Inflammatory macrophage treated with lipopolysaccharide for 1 hour (primary cell): Measurements from ENCODE around the gene H1-8.

Experiments
- DNase-seq, 2 donors: peaks; one replicate each; pipeline ENCODE4 v3.0.0-alpha.2; 2020 to 2022

Gene H1-8

GRCh38 chr3:129575233-129575996 is 32.4 kb downstream of the H1-8 start:
- no peak for DNase-seq

DNA sequence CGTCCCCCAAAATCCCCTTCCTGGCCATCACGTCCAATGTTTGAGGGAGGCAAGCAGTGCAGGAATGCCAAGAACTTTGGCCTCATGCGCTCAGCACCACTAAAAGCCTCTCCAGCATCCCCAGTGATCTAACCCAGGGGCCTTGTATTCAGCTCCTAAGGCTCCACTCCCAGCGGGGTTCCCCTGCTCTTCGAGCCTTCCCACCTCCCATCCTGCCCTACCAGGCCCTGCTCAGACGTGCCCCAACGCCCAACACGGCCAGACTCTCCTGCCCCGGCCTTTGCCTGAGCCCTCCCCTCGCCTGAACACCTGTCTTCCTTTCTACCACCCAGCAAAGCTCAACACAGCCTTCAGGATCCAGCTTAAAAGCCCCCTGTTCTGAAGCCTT is 33.0 kb downstream of the H1-8 start:
- no peak for DNase-seq

DNA sequence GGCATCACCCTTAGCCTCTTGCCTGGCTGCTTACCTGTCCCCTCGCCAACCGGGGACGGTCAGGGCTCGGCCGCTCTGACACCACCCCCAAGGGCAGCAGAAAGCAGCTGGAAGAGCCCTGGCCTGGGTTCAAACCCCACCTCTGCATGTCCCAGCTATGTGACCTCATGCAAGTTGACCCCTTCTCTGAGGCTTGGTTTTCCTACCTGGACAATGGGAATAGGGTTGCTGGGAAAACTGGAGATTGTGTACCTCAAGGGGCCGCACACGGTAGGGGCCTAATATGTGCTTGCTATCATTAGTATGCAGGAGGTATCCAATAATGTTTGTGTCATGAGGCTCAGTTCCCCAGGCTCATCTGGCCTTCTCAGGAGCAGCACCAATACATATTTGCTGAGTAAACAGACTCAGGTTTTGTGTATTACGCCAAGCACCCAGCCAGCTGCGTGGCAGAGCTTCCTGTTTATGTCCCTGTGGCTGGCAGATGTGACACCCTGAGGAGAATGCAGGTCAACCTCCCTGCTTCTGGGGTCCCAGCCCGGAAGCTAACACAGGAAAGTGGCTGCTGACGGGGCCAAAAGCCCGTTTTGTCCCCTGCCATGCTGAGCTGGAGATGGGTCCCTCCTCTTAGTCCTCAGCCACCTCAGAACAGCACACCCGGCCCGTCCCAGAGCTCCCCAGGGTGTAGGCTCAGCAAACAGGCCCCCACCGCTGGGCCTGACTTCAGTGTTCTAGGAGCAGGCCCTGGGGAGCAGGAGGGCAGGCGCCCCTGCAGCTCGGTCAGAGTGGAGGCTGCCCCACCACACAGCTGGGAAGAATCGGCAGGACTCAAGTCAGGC is 33.8 kb downstream of the H1-8 start:
- no peak for DNase-seq

DNA sequence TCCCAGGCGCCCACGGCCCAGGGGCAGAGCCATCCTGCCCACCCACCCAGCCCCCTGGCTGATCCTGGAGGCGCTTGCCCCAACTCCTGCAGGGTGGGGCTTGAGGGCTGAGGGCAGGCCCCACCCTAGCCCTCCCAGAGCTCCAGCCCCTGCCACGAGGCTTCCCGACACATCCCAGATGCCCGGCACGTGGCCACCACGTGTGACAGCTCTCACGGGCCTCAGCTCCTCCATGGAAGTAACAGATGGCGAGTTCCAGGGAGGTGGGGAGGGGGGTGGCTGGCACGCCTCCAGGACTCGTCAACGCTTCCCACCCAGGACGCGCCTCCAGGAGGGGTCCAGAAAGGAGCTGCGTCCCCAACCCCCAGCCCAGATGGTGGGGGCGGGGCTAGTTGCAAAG is 34.4 kb downstream of the H1-8 start:
- no peak for DNase-seq

DNA sequence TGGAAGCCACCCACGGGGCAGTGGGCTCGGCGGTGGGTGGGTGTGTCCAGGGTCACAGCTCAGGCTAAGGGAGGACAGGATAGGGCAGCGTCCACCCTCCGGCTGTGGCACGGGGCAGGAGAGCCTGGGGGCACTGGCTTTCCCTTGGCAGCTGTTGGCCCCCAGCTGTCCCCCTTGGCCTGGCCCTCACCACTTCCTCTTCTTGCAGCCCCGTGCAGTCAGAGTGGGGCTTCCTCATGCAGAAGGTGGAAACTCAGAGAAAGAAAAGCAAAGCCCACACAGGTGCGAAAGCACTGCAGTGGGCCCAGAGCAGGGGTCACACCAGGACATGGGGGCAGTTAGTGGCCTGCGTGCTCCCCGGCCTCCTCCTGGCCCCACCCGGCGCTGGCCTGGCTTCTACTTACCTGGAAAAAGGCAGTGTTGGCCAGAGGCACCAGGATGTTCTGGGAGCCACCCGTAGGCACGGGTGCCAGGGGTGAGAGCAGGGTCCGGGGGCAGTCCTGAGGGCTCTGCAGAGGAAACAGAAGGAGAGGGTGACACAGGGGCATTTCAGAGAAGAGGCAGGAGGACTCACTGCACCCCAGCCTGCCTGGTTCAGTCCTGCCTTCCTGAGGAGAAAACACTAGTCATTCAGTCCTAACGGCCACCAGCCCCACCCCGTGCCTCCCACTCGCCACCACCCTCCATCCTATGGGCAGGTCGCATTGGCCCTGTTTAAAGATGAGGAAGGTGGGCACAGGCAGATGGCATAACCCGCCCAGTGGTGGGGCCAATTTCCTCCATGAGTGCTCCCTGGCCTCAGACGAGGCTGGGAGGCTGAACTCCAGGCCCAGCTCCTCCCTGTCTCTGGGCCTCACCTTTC is 35.2 kb downstream of the H1-8 start:
- DNase-seq = peak; percentile 36 to 55

GRCh38 chr3:129579991-129580390 is 37.0 kb downstream of the H1-8 start:
- DNase-seq = no peak

DNA sequence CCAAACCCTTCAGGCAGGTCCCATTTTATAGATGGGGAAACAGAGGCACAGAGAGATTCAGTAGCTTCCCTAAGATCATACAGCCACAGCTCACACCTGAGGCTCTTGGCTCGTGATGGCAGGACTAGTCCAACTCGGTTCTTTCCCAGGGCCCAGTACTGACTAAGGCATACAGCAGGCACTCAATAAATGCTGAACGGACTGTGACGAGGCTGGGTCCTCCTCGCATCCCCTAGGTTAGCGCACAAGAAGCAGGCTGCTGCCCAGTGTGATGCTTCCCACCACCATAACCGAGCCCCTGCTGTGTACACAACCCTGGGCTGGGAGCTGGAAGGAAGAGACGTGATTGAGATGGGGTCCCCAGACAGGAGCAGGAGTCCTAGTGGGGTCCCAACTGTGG is 38.6 kb downstream of the H1-8 start:
- DNase-seq = no peak

DNA sequence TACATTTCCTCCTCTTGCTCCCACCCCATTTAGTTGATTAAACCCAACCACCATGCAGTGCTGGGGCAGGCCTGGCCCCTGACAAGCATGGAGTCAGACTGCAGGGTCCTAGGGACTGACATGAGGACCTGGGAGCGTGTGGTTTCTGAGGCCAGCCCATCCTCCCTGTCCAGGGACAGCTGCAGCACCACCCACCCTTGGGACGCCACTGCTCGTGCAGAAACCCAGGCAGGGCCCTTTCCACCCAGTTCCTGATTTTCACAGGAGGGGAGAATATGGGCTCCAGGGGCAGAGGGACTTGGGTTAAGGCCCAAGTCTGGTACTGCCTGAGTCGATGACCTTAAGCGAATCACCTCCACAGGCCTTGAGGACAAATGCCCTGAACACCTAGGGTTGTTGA is 39.8 kb downstream of the H1-8 start:
- no peak for DNase-seq

- DNase-seq = no peak
These were observed 40.3 kb downstream of the H1-8 start for GRCh38 chr3:129583289-129583688.

DNA sequence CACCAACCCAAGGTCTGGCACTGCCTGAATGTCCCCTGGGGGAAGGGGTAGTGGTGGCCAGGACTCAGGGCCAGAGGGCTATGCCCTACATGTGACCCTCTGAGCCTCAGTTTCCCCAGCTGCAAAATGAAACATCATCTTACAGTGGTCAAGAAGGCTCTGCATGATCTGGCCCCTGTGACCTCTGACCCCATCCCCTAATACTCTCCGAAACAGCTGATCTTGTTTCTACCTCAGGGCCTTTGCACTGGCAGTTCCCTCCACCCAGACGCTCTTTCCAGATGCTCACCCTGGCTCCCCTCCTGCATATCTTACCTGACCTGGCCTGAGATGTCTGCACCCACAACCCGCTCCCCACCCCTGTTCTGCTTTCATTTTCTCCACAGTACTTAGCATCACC is 41.7 kb downstream of the H1-8 start:
- DNase-seq = no peak

- DNase-seq = no peak
These were observed 43.1 kb downstream of the H1-8 start for GRCh38 chr3:129585949-129586657.

GRCh38 chr3:129586746-129587430 is 43.9 kb downstream of the H1-8 start:
- DNase-seq = no peak

DNA sequence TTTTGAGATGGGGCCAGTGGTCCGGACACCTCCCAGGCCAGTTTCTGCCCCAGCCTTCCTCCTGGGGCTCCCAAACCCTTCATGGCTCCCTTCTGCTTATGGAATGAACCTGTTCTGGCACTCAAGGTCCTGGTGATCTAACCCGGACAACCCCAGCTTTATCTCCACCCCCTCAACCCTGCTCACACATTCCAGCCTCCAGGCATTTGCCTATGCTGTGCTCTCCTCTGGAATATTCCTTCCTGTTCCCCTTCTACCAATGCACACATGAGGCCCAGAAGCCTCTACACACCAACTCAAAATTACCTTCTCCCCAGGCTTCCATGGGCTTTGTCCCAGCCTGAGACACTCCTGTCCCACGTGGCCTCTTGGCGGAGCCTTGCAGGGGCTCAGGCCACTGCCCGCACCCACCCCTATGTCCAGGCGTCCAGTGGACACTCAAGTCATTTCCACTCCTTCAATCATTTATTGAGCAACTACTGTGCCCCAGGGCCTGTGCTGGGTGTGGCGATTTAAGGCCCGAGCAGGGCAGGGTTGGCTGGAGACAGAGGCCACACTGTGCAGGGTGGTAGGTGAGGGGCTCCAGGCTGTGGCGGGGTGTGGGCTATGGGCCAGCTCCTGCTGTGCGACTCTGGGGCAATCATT is 44.7 kb downstream of the H1-8 start:
- no peak for DNase-seq

GRCh38 chr3:129590215-129590614 is 47.2 kb downstream of the H1-8 start:
- no peak for DNase-seq

- no peak for DNase-seq
These were observed 49.0 kb downstream of the H1-8 start for GRCh38 chr3:129591932-129592331.

DNA sequence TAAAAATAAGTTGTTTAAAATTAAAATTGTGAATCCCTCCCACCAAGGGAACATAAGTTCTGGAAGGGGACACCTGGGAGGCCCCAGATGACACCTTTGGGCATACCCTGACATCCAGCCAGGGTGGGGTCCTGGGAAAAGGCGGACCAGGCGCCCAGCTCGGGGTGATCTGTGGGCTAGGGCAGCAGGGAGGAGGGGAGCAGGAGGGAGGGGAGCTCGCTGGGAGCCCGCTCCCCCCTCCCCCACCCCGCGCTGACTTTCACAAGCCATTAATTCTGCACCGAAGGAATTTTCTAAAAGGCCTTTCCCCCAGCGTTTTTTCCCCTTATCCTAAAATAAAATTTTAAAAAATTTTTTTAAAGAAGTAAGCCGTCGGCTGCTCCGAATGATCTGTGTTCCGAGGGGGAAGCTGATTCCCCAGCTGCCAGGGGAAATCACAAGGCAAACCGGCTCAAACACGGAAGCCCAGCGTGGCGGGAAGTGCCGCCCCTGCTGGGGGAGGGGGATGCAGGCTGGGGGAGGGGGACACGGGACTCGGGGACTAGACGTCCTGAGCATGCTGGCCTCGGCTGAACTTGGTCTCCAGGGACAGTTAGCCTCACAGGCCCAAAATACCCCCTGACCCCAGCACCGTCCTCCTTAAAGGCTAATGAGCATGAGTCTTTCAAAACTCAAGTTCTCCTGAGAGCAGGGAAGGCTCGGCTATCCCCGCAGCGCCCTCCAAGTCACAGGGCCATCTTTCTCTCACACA is 49.6 kb downstream of the H1-8 start:
- DNase-seq = peak; percentile 73 to 84

DNA sequence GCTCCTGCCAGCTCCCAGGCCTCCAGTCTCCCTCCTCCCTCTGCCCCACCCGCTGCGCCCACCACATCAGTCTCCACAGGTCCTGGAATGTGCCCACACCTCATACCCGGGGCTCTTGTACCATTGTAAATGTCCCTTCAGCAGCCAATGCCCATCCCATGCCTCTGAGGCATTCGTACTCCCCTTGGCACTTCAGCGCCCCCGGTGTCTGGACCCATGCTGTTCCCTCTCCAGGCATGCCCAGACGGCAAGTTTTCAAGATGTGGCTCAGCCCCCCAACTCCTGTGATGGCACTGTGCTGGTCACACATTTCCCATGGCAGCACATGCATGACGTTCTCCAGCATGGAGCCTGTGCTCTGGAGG is 50.2 kb downstream of the H1-8 start:
- no peak for DNase-seq

DNA sequence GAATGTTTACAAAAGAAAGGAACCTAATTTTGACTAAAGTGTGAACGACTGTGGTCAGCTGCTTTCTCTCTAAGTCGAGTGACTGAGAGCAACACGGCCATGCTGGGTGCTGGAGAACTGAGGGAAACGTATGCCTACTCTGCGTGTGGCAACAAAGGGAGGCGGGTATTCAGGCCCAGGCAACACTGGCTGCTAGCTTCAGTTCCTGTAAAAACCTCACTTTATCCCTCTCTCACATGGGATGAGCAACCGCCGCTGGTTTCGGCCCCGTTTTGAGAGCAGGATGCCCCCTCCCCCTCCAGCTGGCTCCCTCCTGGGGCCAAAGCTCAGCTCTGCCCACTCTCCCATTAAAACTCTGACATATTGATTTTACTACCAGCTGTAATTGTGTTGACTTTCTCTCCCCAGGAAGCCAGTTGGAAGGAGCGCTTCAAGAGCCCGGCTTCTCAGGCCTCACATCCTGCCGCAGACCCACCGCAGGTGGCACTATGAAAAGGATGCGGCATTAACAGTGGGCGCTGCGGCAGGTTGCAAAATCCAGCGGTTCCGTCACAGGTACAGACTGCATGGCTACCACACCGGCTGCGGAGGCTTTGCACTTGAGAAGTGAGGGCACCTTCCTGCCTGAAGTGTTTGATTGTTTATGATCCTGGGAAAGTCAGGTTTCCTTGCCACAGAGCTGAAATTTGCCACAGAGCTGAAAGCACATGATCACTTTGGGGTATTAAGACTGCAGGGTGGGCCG is 50.8 kb downstream of the H1-8 start:
- DNase-seq = peak; percentile 67 to 73

GRCh38 chr3:129594409-129594808 is 51.4 kb downstream of the H1-8 start:
- no peak for DNase-seq

DNA sequence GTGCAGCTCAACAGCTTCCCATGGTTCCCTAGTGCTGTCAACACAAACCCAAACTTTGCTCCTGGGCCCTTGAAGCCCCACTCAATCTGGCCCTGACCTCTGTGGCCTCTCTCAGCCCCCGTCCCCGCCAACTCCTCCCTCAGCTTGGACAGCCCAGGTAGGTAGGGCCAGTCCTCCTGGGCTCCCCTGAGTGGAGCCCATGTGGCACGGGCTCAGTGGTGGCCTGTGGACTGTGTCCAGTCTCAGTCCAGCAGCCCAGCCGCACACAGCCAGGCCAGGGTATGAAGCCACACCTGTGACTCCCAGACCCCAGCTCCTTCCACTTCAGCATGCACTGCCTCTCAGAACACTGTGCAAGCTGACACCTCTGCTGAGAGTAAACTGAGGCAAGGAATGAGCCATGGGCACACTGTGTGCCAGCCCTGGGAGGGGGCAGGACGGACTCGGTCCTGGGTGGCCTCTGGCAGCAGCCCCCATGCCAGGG is 52.0 kb downstream of the H1-8 start:
- no peak for DNase-seq
